GM19351 (cell line): ENCODE results near the gene LYPD1.

Experiments used
- ATAC-seq: cut with Tn5 transposase; IDR thresholded peaks from one replicate; pipeline ENCODE4 v1.9.1; 2021; ENCODE audit warnings: mild to moderate bottlenecking, moderate library complexity; ENCODE audit not compliant: unreplicated experiment

Gene LYPD1

DNA sequence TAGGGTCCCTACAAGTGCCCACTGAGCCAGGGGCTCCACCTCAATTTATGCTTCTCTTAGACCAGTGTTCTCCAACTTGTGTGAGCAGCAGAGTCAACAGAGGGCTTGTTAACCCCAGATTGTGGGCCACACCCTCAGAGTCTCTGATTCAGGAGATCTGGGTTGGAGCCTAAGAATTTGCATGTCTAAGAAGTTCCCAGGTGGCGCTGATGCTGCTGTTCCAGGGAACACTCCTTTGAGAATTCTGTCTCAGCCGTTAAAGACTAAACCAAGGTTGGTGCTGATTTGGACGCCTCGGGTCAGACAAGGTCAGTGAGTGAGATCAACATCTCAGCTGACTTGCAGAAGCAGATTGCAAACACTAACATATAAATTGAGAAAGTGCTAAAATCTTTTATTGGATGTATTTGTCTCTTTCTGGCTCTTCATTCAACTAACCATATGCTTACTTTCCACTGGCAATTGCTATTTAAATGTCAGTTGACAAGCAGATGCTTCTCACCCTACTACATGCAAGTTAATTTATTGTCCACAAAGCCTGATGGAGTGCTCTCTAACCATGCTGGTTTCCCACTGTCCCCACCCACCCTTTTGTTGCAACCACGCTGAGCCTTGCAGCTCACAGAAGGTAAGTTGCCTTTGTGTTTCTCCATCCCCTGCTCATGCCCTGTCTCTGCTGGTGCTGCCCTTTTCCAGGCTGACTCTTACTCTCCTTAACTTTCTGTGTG is 31.5 kb downstream of the LYPD1 start:
- ATAC-seq = no peak

DNA sequence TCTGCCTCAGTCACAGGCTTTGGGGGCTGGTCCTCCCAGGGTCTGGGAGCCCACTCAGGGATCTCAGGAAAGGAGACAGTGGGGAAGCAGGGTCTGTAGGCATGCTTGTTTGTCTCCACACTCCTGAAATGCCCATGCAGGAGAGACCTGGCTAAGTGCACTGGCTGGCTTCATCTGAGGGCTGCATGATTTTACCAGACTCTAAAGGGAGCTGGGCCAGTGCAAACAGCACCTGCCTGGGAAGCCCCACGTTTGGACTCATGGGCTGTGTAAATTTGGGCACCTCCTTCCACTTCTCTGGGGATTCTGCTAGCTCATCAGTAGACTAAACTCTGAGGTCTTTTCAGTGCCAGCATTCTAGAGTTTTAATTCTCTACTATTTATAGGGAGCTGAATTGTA is 33.7 kb downstream of the LYPD1 start:
- no peak for ATAC-seq

GRCh38 chr2:132633635-132634034 is 36.4 kb downstream of the LYPD1 start:
- no peak for ATAC-seq

GRCh38 chr2:132632000-132632649 is 37.9 kb downstream of the LYPD1 start:
- ATAC-seq = no peak

DNA sequence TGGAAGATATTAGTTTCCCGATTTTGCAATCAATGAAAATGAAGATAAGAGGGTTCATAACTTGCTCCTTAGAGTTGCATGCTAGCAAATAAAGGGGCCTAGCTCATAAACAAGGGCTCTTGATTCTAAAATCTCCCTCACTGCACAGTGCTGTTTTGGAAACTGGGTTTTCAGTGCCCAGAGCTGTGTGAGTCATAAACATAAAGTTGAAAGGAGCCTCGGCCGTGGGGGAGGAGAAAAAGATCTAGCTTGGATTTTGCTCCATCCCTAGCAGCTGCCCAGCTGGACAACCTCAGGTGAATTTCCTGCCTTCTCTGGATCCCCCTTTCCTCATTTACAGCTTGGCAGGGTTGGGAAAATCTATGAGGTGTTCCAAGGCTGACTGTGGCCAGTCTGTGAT is 42.5 kb downstream of the LYPD1 start:
- ATAC-seq = no peak

DNA sequence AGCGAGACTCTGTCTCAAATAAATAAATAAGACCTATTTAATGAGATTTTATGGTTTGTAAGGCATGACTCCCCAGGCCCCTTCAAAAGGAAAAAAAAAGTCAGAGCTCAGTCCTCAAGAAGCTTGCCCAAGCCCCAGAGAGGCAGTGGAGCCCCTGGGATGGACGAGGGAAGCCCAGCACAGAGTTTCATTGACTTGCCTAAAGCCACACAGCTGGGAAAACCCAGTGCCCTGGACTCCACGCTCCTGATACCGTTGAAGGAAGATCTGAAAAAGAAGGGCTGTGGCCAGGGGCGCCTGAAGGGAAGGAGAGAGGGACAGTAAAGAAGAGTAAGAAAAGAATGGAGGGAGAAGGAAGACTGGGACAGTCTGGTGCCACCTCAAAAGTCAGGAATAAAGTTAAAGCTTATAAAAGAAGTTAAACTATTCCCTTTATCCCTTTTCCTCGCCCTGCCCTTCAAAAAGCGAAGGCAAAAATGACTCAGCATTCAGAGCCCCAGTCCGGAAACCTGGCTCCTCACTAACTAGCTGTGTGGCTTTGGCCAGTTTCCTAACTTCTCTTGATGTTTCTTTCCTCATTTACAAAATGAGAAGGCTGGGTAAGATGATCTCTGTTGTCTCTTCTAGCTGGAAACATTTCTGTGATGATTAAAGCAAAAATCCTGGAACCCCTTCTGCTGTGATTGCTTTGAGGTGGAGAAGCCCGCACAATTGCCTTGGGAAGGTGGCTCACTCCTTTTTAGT is 46.7 kb downstream of the LYPD1 start:
- ATAC-seq = no peak

DNA sequence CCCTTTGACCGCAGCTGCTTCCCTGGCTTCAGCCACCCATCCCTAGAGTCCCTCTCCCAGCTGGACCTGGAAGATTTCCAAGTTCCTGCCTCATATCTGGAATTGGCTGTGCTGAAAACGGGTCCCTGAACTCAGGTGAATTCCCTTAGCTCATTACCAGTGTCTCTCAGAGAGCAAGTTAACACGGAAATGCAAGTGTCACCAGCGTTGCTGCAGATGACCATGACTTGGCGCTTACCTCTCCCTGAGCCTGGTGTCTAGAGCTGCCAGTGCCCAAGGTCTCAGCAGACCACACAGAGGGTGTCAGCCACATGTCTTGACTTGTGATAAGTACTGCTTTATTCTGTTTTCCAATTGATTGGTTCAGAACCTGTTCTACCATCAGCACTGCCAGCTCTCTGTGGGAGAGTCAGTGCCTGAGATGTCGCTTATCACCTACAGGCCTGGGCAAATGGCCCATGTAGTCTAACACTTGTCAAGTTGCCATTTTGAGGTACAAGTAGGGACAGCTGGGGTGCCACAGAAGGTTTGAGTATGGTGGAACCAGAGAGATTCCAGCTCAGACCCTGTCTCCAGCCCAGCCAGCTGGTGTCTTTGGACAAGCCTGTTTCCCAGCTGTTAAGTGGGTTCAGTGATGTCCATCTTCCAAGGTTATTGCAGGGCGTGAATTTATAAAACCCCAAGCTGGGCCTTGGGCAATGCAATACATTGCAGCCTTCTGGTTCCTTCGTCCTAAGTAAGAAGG is 48.7 kb downstream of the LYPD1 start:
- no peak for ATAC-seq

- ATAC-seq = no peak
Observed at GRCh38 chr2:132620115-132620514, 49.9 kb downstream of the LYPD1 start.

GRCh38 chr2:132618734-132619133 is 51.3 kb downstream of the LYPD1 start:
- no peak for ATAC-seq

DNA sequence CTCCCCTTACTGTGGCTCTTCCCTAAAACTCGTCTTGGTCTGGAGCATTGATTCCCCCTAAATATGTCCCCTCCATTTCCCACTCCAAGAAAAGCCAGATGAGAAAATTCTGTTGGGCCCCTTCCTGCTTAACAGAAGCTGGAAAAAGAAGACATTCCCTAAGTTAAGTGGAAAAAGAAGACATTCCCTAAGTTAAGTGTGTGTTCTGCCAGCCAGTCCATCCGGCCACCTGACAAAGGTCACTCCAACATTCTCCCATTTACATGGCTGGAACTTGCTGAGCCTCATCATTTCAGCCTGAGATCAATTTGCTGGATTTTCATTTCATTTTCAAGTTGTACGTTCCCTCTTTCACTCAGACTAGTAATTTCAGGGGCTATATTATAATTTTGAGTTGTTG is 52.0 kb downstream of the LYPD1 start:
- ATAC-seq = no peak

DNA sequence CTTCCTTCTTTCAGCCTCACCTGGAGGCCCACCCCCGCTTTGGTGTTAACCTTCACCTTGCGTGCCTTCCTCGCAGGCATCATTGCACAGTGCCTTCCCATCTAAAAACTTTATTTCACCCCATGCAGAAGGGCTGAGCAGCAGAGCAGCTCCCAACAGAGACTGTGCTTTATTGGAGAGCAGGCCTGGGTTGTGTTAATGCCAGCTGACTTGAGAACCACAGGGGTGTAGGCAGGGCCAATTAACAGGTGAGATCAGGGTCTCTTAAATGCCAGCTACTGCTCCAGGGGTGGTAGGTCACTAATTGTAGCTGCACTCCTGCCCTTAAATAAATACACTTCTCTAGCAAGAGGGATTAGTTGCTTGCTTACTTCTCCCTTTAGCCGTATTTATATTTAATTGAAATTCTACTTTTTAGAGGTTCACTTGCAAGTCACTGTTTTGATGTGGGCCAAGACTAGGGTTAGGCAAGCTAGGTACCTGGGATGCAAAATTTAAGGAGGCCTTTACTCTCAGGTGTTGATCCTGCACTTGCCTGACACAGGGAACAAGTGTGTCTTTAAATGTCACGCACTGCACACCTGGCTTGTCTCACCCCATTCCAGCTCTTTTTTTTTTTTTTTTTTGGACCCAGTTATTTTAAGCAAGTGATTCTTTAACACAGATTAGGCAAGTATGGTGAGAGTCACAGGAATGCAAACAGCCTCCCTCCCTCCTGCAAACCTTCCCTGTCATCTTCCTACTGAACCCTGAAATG is 54.5 kb downstream of the LYPD1 start:
- ATAC-seq = no peak

DNA sequence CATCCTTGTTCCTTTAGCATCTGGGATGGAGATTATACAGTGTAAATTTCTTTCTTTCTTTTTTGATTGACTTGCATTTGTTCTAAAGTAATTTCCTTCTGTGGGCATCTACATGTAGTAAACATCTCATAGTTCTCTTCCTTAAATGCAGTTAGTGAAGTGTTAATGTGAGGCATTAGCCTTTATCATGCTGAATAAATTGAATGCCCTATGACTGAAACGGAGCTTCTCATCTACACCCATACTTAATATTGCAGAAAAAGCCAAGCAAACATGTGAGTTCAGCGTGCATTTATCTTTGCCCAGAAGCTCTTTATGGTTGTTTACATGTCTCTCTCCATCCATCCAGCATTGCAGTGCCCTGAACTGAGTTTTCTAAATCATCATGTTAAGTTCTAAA is 58.3 kb downstream of the LYPD1 start:
- no peak for ATAC-seq

GRCh38 chr2:132609101-132609890 is 60.7 kb downstream of the LYPD1 start:
- no peak for ATAC-seq

DNA sequence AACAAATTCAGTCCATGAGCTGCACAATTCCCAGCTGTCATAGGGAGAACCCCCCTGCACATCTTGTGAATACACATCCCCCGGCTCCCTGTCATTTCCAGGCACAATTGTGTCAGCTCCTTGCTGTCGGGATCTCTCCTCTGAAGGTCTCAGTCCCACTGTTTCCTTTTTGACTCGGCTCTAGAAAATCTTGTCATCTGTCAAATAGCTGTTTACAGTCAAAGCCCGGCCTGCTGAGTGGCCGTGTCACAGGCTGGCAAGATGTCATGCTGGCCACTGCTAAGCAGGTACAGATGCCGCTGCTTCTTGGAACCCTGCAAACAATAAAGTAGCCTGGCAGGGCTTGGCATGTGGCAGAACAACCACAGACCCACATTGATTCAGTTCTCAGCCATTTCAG is 61.7 kb downstream of the LYPD1 start:
- ATAC-seq = no peak

- no peak for ATAC-seq
Observed at GRCh38 chr2:132607426-132608090, 62.4 kb downstream of the LYPD1 start.

- ATAC-seq = no peak
Observed at GRCh38 chr2:132606649-132607048, 63.4 kb downstream of the LYPD1 start.

DNA sequence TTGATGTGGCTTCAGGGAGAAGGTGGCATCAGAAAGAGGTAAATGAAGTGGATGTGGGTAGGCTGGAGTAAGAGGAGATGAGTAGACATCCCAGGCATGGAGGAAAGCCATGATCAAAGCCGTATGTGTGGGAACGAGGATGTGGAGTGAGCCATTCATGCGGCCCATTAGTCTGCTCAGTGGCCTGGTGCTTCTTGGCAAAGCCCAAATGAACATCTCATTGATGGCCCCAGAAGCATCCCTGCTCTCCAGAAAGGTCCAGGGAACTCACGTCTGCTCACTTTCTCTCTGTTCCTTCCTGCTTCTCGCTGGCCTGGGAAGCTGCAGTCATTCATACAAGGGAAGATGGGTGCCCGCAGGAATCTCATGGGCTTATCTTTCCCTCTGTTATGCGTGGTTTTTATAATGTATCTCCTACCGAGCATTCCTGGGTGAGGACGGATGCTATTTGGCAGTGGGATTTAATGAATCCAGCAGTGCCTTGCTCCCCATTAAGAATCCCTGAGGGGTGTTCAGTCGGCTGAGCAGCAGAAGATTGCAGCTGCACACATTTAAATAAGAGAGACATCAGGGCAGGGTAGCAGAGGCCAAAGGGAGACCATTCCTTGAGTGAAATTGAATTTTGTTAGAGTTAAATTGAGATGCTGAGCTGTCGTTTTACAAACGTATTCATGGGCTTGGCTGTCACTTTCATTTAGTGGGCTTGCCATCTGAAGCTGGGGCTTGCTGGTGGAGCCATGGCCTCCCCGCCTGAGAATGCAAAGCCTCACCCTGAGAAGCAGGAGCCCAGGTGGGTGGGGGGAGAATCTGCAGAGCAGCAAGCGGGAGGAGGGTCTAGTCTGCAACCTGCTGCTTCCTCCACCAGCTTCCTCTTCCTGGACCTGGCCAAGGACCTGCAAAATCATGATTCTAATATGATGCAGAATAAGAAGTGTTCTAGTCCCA is 64.5 kb downstream of the LYPD1 start:
- ATAC-seq = no peak

- no peak for ATAC-seq
Observed at GRCh38 chr2:132604561-132604960, 65.4 kb downstream of the LYPD1 start.
